Thyroid gland (tissue), 4 donors: ENCODE data around the gene GADD45A.

Experiments
- POLR2A ChIP-seq, 2 donors: fragments of 450-650 bp; IDR thresholded peaks; one replicate each; pipeline ENCODE4 v1.6.1; 2017; ENCODE audit warnings: antibody characterized with exemption in 2 of 2, mild to moderate bottlenecking in 2 of 2, moderate library complexity in 1 of 2
- TF ChIP-seq, protein P1 (sequence below), 6 experiments: fragments of 200-600 bp in 3 of 6; fragments of 450-650 bp in 3 of 6; sonication (generic) in 3 of 6; IDR thresholded peaks; one replicate each; pipeline ENCODE4 v1.5.1; 2016 to 2019; ENCODE audit warnings: antibody characterized with exemption in 6 of 6, mild to moderate bottlenecking in 2 of 6, inconsistent platforms in 1 of 6, moderate library complexity in 1 of 6

DNA sequence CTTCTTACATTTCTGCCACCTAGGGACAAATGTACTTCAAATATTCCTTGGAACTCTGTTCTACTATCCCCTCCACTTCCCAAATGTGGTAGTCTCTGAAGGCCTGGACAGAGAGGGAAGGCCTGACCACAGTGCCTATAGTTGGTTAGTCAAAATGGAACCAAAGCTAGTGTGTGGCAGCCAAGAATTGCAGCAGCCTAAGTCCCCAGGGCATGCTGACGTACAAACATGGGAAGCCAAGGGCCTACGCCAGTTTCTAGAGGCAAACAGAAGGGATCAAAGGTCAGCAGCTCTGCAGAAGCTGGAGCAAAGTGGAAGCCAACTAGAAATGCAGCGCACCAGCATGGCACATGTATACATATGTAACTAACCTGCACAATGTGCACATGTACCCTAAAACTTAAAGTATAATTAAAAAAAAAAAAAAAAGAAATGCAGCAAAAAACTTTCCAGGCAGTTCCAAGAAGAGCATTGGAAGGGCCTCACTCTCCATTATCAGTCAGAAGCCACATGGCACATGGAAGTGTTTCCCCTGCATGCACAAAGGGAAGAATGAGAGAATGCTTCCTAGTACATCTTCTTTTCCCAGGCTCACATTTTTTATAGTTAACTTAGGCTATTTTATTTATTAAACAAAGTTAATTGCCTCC is 39.4 kb upstream of the GADD45A start:
- TF ChIP-seq, protein P1, sequence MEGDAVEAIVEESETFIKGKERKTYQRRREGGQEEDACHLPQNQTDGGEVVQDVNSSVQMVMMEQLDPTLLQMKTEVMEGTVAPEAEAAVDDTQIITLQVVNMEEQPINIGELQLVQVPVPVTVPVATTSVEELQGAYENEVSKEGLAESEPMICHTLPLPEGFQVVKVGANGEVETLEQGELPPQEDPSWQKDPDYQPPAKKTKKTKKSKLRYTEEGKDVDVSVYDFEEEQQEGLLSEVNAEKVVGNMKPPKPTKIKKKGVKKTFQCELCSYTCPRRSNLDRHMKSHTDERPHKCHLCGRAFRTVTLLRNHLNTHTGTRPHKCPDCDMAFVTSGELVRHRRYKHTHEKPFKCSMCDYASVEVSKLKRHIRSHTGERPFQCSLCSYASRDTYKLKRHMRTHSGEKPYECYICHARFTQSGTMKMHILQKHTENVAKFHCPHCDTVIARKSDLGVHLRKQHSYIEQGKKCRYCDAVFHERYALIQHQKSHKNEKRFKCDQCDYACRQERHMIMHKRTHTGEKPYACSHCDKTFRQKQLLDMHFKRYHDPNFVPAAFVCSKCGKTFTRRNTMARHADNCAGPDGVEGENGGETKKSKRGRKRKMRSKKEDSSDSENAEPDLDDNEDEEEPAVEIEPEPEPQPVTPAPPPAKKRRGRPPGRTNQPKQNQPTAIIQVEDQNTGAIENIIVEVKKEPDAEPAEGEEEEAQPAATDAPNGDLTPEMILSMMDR (IDR thresholded peaks at IDR 0.05), result no peak
- no peak for TF ChIP-seq POLR2A (IDR thresholded peaks at IDR 0.05)
